Right hindlimb (tissue), 1 donor: ENCODE data around the gene INSYN2A.

ENCODE experiments used
- DNase-seq: peaks from one replicate; pipeline ENCODE4 v3.0.0-alpha.2; 2018

The INSYN2A gene

GRCh38 chr10:127151981-127152699, 44.3 kb downstream of the INSYN2A start:
- no peak for DNase-seq

DNA sequence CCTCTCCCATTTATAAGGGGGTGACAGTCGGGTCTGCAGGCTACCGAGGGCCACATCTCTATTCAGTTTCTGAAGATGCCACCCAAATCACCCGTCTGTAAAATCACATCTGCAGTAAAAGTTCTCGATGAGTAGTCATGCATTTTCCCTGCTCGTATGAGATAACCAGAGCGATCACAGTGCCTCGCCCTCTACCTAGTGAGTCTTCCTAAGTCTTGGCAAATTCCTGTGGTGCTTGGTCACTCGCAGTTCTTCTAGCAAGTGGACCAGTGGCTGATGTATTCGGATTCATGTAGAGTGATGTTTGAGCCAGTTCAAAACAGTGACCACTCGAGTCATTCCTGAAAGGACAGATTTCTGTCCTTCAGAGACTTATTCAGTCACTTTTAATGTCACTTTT, 44.9 kb downstream of the INSYN2A start:
- DNase-seq = no peak

- no peak for DNase-seq
Observed at GRCh38 chr10:127150136-127150535, 46.3 kb downstream of the INSYN2A start.

GRCh38 chr10:127149501-127150081, 46.8 kb downstream of the INSYN2A start:
- no peak for DNase-seq

DNA sequence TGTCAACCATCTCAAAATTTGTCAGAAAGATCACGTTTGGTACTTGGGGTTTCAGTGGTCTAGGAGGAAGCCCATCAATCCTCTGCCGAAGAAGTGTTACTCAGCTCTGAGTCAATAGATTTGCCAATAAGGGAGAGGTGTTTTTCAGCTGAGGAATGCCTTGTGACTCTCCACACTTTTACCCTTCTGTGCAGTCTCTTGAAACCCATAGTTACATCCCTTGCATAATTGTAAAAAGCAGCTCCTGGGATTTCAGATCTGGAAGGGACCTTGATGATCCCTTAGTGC, 47.5 kb downstream of the INSYN2A start:
- no peak for DNase-seq

GRCh38 chr10:127148066-127148932, 48.1 kb downstream of the INSYN2A start:
- DNase-seq = no peak

- DNase-seq = no peak
Observed at GRCh38 chr10:127146661-127147060, 49.7 kb downstream of the INSYN2A start.
